Head of caudate nucleus (tissue), 42 donors: Measurements from ENCODE around the gene GRIN2A.

Experiments used
- DNase-seq, 42 donors: peaks; one replicate each; pipeline versions ENCODE4 v3.0.0 to v3.0.0-alpha.2; 2020 to 2021; ENCODE audit warnings: mixed read lengths in 7 of 42
- intact Hi-C: fragments of 100-400 bp; cut with DNase I; formaldehyde crosslinking; loops from one replicate; pipeline ENCODE4 v1.15.0; 2022

The GRIN2A gene

DNA sequence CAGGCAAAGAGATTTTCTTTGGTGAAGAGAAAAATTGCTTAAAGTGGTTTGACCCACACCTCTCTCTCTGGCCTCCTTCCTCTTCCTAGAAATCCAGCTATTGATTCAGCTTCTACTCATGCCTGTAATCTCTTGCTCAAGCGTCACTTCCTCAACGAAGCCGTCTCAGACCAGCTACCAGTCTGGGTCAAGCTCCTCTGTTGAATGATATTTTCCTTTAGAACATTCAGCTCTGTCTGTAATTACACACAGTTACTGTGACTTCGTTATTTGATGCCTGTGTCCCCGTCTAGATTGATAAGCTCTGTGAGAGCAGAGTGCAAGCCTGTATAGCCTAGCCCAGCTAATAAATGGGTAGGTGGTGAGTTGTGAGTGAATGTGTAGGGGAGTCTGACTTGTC lies 168.5 kb downstream of the GRIN2A start:
- intact Hi-C loops, result no loop called here
- DNase-seq, result no peak

DNA sequence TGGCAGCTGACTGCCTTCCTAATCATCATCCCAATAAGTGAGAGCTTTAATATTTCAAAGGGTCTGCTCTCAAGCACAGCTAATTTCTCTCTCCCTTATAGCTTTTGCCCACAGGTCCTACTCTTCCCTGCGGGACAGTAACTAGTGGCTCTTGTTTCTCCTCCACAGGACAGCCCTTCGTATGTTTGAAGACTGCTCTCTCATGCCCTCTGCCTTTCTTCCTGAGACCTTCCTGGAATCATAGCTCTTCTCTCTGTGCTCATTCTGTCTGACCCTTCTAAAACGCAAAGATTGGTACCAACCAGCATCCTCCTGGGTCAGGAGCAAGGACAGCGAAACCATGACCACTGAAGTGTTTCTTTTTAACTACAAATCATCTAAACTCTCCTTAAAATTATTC lies 168.9 kb downstream of the GRIN2A start:
- intact Hi-C loops, result no loop called here
- peak in 23 of 42 donors; percentile 21 to 74 (median 38) for DNase-seq

DNA sequence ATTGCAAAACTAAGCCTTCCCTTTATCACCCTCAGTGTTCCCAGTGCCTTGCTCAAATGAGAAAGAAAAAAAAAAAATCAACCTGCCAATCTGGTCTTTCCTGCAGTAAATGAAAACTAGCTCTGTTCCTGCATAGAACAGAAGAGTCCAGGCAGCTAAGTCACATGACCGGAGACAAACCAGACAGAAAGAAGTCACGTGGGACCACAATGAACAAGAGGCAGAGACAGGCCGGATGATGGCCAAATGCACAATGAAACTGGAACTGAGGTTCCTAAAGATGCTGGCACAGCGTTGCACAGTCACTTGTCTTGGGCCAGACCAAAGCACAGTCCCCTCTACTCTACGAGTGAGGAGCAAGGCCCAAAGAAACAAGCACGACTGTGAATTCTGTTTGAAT lies 172.5 kb downstream of the GRIN2A start:
- peak in 40 of 42 donors; percentile 29 to 90 (median 70) for DNase-seq
- intact Hi-C loops, result no loop called here

DNA sequence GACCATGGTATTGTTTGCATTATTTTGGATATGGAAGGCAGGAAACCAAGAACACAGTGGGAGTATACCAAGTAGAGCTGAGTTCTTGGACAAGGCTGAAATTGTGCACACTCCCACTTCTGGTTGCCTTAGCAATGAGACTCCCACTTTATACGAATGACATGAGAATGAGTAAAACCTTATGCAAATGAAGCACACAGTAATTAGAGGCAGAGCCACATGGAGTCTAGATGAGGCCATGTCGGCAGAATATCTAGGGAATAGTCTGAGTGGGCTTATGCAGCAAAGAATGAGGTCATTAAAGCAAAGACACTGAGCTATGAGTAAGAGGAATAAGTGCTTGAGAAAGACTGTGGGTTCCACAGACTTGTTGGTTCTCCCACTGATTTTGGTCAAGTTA lies 178.7 kb downstream of the GRIN2A start:
- intact Hi-C loops, result no loop called here
- peak in 28 of 42 donors; percentile 15 to 80 (median 43) for DNase-seq

DNA sequence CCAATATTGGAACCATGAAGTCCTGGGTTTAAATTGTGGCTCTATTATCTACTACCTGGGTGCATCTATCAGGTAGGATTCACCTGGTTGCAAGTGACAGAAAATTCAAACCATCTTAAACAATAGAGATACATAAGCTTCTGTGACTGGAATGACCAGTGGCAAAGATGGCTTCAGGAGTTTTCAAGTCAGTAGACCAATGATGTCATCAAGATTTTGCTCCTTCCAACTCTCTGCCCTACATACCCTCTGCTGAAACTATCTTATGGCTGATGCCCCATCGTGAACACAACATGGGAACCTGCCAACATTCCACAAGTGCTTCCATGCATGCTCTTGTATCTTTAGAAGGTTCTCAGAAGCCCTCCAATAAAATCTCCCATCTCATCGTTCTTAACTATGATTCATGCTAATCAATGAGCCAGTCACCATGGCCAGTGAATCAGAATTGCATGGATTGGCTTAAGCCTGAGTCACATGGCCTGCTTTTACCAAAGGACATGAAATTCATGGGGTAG lies 180.9 kb downstream of the GRIN2A start:
- DNase-seq, result no peak
- intact Hi-C loops, result no loop called here

DNA sequence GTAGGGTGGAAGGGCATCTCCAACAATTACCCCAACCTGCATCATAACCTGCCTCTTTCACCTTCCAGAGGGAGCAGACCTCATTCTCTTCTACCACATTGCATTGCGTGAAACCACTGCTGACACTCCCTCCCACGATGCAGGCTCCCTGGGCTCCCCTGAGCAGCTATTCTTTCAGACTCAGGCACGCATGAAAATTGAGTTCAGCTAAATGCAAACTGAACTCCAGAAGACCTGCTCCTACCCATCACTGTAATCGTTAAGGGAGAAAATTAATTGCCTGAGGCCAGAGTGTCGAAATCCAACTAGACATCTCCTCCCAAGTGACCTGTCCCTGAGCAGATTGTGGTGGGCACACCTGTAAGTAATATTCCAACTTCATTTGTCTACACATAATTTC lies 186.0 kb downstream of the GRIN2A start:
- intact Hi-C loops, result no loop called here
- peak in 14 of 42 donors; percentile 20 to 51 (median 32) for DNase-seq

DNA sequence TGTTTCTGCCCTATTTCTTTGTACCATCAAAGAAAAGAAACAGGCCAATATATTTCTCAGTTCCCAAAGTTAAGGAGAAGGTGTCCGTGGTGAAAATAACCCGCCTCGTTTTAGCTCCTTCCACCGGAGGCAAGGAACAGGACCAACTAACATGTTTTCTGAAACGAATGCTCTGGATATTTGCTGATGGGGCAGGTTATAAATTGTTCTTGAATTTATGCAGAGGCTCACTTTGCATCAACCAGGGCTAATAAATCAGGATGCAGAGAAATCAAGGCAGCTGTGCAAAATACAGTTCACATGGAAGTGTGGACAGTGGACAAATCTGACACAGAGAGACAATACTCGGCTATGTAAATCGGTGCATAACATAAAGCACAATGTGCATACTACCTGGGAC lies 189.8 kb downstream of the GRIN2A start:
- no peak for DNase-seq

DNA sequence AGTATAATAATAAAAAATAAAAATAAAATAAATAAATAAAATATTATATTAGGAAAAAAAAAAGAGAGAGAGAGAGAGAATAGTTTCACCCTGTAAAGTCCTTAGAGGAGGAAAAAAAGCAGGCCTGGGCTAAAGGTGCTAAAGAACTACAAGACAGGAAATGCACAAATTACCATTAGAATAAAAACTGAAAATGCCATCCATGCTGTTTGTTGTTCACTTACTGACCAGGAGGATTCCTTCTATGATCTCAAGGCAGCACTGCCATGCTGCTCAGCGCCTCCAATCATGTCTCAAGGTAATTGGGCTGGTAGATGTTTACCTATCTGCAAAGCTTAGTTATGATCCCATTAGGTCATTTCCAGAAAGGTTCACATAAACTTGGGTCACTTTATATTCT lies 201.2 kb downstream of the GRIN2A start:
- intact Hi-C loops, result no loop called here
- DNase-seq, result no peak

More for the DNA sequence above, 189.8 kb downstream of the GRIN2A start:
- intact Hi-C loops, result no loop called here

DNA sequence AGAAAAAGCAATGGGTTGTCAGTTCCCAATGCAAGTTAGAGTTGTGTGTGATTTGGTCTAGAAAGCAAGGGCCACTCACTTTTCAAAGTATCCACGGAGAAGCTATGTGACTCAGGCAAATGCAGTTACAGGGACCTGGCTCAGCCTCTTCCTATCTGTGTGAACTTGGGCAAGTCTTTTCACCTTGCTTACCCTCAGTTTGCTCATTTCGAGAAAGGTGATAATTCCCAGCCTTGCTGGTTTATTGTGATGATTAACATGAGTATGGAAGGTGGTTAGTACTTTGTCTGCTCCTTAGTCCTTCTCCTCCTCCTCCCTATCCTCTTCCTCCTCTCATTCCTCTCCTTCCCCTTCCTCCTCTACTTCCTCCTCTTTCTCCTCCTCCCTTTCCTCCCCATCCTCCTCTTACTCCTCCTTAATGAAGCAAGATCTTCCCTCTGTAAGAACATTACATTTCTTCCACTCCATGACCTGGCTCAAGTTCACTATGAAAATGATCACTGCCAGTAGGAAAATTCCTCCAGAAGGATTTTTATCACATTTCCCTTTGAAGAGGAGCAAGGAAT lies 204.0 kb downstream of the GRIN2A start:
- DNase-seq, result no peak
- intact Hi-C loops, result no loop called here

DNA sequence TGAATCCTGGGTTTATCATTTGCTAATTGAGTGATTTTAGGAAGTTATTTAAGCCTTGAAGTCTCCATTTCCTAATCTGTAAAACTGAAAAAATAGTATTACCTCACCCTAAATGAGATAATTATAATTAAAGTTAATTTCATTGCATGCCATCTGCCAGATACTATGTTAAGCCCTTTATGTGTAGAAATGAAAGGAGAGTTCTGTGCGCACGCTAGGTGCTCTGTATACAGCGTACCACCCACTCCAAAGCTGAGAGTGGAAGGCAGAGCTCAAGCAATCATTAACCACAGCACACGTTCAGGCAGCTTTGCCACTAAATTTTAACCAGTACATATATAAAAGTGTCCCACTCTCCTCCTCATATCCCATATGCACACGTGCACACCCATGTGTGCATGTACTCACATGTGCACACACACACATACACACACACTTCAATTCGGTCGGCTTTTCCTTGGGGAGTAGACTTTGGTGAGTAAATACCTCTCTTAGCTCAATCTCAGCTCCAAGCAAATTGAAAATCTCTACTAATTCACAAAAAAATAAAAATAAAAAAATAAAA lies 204.8 kb downstream of the GRIN2A start:
- intact Hi-C loops, result no loop called here
- no peak for DNase-seq

DNA sequence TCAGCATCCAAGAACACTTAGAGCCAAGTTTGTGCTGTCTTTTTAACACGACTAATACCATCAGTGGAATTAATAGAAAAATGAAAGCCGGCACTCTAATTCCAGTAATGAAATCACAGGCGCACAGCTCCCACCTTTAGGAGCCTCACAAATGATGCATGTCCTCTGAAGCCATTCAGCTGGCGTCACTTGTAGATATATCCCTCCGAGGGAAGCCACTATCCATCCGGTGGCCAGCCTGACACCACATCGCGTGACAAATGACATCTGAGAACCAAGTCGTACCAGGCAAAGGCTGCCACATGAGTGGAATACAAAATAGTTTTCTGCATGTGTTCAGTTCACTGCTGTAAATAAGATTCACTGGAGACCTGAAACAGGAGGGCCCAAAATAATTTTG lies 205.6 kb downstream of the GRIN2A start:
- peak; percentile 6 to 95 (median 82) for DNase-seq
- intact Hi-C loops, result no loop called here

DNA sequence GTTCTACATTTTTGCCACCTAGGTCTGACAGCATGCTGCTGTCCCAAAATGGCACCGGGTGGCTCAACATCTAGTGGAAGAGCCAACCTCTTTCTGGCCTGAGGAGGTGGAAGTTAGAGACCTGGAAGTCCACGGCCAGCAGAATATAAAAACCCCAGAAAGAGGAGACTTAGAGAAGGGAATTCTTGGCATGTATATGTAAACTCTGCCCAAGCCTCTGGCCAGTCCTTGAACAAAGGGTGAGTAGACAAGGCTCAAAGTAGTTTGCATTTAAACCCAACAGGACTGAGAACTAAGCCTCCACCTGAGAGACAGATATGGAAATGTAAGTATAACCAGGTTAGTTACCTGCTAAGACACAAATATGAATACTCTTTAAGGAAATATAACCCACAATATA lies 210.3 kb downstream of the GRIN2A start:
- no peak for DNase-seq
- intact Hi-C loops, result no loop called here

DNA sequence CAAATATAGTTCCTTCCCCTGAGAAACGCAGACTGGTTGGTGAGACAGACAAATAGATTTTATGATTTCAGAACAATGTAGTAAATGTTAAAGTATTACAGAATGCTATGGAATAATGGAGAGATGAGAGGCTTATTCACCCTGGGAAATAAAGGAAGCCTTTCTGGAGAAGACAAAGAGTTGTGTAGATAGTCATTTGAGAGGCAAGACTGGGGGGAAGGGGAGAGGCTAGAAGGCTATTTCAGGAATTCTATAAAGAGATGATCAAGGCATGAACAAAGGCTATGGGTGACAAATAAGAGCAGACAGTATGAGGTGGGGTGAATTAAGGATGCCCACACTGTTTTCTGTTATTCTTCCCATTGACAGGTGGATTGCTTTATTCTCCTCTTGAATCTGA lies 211.4 kb downstream of the GRIN2A start:
- intact Hi-C loops, result no loop called here
- DNase-seq, result peak in 5 of 42 donors; percentile 37 to 66 (median 51)

DNA sequence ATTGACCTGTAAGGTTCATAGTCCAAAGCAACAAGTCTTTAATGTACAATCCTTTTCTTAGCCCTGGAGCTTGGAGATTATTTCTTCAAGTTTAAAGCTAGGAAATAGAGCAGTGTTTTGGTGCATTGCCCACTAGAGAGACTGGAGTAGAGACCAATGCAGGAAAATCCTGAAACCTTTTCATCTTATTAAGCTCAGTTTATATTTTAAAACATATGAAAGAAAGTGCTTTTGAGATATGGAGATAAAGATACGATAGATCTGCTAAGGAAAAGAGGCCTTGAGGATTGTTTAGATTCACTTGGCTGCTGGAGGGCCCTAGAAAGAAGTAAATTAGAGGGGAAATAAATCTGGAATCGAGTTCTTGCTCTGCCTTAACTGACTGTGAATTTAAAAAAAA lies 212.0 kb downstream of the GRIN2A start:
- DNase-seq, result no peak
- intact Hi-C loops, result no loop called here

DNA sequence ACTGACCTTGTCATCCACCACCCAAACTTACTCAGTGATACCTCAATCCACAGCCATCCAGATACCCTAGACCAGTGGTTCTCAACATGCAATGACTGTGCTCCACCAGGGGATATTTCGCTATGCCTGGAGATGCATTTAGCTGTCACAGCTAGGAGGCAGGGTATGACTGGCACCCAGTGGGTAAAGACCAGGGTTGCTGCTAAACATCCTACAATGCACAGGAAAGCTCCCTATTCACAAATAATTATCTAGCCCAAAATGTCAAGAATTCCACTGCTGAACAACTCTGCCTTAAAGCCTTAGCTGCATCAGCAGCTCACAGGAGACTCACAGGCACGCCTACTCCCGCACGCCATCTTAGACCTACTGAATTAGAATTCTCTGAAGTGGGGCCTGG lies 212.6 kb downstream of the GRIN2A start:
- DNase-seq, result peak in 17 of 42 donors; percentile 13 to 76 (median 42)
- intact Hi-C loops, result no loop called here

DNA sequence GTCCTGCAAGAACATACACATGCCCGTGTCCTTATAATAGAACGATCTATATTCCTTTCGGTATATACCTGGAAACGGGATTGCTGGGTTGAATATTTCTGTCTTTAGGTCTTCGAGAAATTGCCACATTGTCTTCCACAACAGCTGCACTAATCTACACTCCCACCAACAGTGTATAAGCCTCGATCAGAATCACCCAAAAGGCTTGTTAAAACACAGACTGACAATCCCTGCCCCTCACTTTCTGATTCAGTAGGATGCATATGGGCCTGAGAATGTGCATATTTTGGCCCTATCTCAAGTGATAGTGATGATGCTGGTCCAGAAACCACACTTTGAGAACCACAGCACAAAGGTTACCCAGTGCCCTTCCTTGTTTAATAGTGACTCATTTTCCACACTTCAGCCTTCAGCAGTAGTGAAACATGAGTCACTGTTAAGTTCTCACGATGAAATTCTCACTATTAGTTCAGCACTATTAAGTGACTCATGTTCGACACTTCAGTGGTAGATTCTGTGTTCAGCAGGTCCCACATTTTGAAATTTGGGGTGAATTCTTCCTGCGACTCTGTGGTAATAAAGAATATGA lies 215.6 kb downstream of the GRIN2A start:
- intact Hi-C loops, result no loop called here
- no peak for DNase-seq

DNA sequence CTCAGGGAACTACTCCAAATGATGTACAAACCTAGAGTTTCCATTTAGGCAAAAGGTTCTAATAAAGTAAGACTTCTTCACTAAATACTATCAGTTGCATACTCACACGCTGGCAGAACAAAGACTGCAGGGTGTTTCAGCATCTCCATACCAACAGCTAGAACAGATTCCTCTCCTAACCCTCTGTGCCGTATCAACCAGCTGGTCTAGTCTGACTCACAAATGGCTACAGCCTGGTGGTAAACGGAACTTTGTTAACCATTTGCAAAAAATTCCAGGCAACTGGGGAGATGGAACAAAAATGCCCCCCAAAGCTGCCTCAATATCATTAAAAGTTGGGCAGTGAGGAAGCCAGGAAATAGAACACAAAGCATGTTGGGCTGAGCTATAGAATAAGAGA lies 217.1 kb downstream of the GRIN2A start:
- intact Hi-C loops, result no loop called here

DNA sequence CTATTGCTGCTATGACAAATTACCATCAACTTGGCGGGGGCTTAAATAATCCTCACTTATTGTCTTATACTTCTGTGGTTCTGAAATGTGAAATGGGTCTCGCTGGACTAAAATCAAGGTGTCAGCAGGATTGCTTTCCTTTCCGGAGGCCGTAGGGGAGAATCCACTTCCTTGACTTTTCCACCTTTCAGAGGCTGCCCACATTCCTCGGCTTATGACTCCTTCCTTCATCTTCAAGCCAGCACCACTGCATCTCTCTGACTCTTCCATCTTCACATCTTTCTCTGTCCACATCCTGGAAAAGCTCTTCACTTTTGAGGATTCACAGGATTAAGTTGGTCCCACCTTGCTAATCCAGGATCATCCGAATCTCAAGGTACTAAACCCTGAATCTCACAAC lies 217.8 kb downstream of the GRIN2A start:
- DNase-seq, result no peak
- intact Hi-C loops, result no loop called here

More for the DNA sequence above, 217.1 kb downstream of the GRIN2A start:
- DNase-seq, result no peak

DNA sequence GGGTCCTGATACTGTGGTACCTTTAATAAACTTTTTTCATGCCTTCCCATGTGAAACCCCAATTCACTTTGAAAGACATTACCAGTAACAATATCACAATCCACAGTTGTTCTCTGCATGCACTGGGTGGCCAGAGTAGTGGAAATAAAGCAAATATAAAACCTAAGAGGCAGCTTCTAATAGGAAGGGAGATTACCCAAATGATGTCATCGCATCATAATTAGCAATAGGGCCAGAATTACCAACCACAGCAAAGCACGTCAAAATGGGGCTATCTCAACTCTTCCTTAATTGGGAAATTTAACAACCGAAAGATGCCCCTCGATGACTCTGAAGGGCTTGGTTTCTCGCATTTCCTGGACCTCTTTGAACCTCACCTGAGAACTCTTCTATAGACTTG lies 224.8 kb downstream of the GRIN2A start:
- intact Hi-C loops, result no loop called here
- peak in 1 of 42 donors; percentile 0 for DNase-seq

DNA sequence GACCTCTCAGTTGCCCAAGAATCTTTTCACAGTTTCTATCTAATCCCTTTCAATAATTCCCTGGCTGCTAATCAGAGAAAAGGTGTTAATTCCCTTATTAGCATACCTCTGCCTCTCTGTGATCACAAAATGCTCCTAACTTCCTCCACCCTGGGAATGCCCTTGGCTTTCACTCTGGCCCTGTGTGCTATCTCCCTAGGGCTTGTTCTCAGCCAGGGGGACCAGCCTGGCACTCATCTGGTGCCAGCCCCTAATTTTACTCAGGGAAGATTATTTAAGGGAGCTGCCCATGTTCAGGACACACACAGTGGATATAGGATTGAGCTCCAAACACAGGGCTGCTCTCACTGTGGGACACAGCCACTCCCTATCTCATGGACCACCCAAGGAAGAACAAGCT lies 225.2 kb downstream of the GRIN2A start:
- intact Hi-C loops, result no loop called here

DNA sequence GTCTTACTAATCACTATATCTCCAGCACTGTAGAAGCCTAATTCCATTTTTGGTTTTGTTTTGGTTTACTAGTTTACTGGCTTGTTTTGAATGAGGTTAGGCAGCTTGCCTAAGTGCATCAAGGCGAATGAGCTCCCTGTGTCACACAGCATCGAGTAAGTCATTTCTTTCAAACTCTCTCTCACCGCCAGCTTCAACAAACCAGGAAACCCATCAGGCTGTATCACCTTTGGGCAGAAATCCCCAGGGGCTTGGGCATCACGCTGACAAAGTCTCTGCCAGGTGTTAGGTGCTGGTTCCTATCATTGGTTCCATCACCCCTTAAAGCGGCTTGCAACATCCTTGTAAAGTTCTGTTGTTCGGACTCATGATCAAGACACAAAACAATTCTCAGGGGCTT lies 226.6 kb downstream of the GRIN2A start:
- DNase-seq, result no peak
- intact Hi-C loops, result no loop called here

More for the DNA sequence above, 225.2 kb downstream of the GRIN2A start:
- no peak for DNase-seq
